ENCODE data around the gene MSANTD1. TPM values are rescaled to one million over a fixed set of nuclear protein-coding genes. Genes with fewer than 3 reads are reported as not detected.

Gene MSANTD1
- total RNA-seq, 2 experiments from 2014 or later: 0.24 to 0.37 TPM

DNA sequence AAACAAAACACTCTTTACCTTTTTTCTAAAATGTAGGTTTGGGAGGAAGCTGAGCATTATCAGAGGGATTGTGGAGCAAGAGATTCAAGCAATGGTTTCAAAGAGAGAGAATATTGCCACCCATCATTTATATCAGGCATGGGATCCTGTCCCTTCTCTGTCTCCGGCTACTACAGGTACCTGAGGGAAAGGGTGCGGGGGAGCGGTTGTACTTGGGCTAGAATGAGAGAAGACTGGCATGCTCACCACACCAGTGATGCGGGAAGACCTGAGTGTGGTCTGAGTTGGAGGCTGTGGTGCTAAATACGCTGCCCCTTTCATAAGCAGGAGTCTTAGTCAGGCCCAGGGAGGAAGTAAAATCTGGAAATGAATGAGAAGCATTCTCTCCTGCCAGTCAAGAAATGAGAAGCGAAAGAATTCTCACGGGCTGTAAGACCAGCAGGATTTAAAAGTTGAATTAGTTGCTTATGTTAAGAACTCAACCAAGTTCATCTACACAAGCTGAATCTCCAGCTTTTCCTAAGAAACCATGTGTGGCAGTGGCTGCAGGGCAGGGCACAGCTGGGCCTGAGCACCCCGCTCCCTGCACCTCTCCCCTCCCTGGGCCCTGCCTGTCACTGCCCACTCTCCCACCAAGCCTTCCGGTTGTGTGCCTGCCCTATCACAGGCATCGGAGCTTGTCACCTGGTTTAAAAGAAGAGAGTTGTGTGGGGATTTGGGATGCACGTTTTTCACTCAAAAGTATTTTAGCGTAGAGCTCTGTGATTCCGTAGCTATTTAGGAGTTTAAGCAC is 24.8 kb upstream of the MSANTD1 start:
- Mint-ChIP-seq H3K9me3 (no peaks in the 10 kb centered on the region), H3K36me3 (peaks cover 16% of the 10 kb centered on the region), H3K4me3 (no peak overlapping the region), H3K27ac (no peak overlapping the region), H3K4me1 (no peaks in the 10 kb centered on the region), H3K27me3 (no peaks in the 10 kb centered on the region)
- DNase-seq: no peak

GRCh38 chr4:3225071-3225850 is 23.7 kb upstream of the MSANTD1 start:
- H3K4me3 Mint-ChIP-seq: no peak overlapping the region
- DNase-seq: no peak
- no peaks in the 10 kb centered on the region for H3K27me3 Mint-ChIP-seq
- H3K36me3 Mint-ChIP-seq: peaks cover 23% of the 10 kb centered on the region
- H3K27ac Mint-ChIP-seq: no peak overlapping the region
- no peaks in the 10 kb centered on the region for H3K9me3 Mint-ChIP-seq
- no peaks in the 10 kb centered on the region for H3K4me1 Mint-ChIP-seq

GRCh38 chr4:3225936-3226335 is 23.0 kb upstream of the MSANTD1 start:
- Mint-ChIP-seq H3K27ac (no peak overlapping the region), H3K9me3 (no peaks in the 10 kb centered on the region), H3K27me3 (no peaks in the 10 kb centered on the region), H3K4me1 (no peaks in the 10 kb centered on the region), H3K36me3 (peaks cover 25% of the 10 kb centered on the region), H3K4me3 (no peak overlapping the region)
- DNase-seq: no peak

GRCh38 chr4:3226467-3226866 is 22.5 kb upstream of the MSANTD1 start:
- Mint-ChIP-seq H3K36me3 (peaks cover 28% of the 10 kb centered on the region), H3K27me3 (no peaks in the 10 kb centered on the region), H3K27ac (no peak overlapping the region)

GRCh38 chr4:3226944-3227343 is 22.0 kb upstream of the MSANTD1 start:
- Mint-ChIP-seq H3K4me1 (no peaks in the 10 kb centered on the region), H3K36me3 (peaks cover 32% of the 10 kb centered on the region), H3K4me3 (no peak overlapping the region), H3K27me3 (no peaks in the 10 kb centered on the region), H3K9me3 (no peaks in the 10 kb centered on the region), H3K27ac (no peak overlapping the region)
- no peak for DNase-seq

More at GRCh38 chr4:3226467-3226866, 22.5 kb upstream of the MSANTD1 start:
- DNase-seq: no peak
- no peak overlapping the region for H3K4me3 Mint-ChIP-seq
- H3K4me1 Mint-ChIP-seq: no peaks in the 10 kb centered on the region
- no peaks in the 10 kb centered on the region for H3K9me3 Mint-ChIP-seq

GRCh38 chr4:3227878-3228675 is 20.9 kb upstream of the MSANTD1 start:
- H3K9me3 Mint-ChIP-seq: no peaks in the 10 kb centered on the region
- H3K4me1 Mint-ChIP-seq: no peaks in the 10 kb centered on the region
- no peak overlapping the region for H3K4me3 Mint-ChIP-seq
- DNase-seq: no peak
- no peaks in the 10 kb centered on the region for H3K27me3 Mint-ChIP-seq
- H3K27ac Mint-ChIP-seq: no peak overlapping the region
- peaks cover 31% of the 10 kb centered on the region for H3K36me3 Mint-ChIP-seq

GRCh38 chr4:3228881-3229280 is 20.1 kb upstream of the MSANTD1 start:
- H3K27me3 Mint-ChIP-seq: no peaks in the 10 kb centered on the region
- no peaks in the 10 kb centered on the region for H3K9me3 Mint-ChIP-seq
- DNase-seq: no peak
- H3K4me1 Mint-ChIP-seq: no peaks in the 10 kb centered on the region
- H3K27ac Mint-ChIP-seq: no peak overlapping the region
- no peak overlapping the region for H3K4me3 Mint-ChIP-seq
- H3K36me3 Mint-ChIP-seq: peaks cover 29% of the 10 kb centered on the region

DNA sequence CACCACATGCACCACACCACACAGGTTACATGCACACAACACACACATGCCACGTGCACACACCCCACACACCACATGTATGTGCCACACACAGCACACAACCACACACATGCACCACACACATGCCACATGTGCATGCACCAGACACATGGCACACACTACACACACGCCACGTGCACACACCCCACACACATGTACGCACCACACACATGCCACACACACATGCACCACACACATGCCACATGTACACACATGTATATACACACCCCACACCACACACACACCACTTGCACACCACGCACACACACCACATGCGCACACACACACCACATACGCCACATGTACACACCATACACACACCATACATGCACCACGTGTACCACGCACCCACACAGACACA is 19.6 kb upstream of the MSANTD1 start:
- no peak overlapping the region for H3K4me3 Mint-ChIP-seq
- no peaks in the 10 kb centered on the region for H3K27me3 Mint-ChIP-seq
- H3K27ac Mint-ChIP-seq: no peak overlapping the region
- DNase-seq: no peak
- H3K4me1 Mint-ChIP-seq: no peaks in the 10 kb centered on the region
- H3K9me3 Mint-ChIP-seq: no peaks in the 10 kb centered on the region
- peaks cover 27% of the 10 kb centered on the region for H3K36me3 Mint-ChIP-seq

DNA sequence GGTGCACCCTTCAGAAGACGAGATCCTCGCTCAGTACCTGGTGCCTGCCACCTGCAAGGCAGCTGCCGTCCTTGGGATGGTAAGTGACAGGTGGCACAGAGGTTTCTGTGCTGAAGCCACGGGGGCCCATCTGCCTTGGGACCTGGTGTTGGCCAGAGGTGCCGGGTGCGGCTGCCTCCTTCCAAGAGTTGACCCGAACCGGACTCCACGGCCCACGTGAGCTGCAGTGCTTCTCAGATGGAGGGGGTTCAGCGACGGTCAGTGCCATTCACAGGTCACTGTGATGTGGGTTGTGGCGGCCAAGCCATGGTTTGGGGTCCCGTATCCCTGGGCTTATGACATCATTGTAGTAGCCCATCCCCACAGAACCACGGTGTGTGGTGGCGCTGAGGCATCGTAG is 19.0 kb upstream of the MSANTD1 start:
- Mint-ChIP-seq H3K9me3 (no peaks in the 10 kb centered on the region), H3K36me3 (peaks cover 22% of the 10 kb centered on the region), H3K4me3 (no peak overlapping the region), H3K4me1 (no peaks in the 10 kb centered on the region), H3K27ac (no peak overlapping the region), H3K27me3 (no peaks in the 10 kb centered on the region)
- no peak for DNase-seq

DNA sequence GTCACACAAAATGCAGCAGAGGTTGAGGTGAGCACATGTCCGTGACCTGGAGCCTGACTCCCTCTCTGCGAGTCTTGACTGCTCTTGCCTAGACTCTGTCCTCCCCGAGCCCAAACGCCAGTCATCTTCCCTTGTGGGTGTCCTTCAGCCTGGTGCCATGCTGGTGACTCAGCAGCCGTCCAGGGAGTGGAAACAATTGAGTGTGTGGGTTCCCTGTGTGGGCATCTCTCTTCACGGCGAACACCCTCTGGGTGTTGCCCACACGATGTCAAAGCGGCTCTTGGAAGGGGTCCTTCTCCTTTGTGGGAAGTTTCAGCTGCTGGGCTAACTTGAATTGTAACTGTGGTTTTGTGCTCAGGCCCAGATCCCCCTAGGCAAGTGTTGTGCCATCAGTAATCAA is 17.5 kb upstream of the MSANTD1 start:
- Mint-ChIP-seq H3K36me3 (peaks cover 22% of the 10 kb centered on the region), H3K27ac (no peak overlapping the region), H3K27me3 (no peaks in the 10 kb centered on the region), H3K4me1 (no peaks in the 10 kb centered on the region), H3K9me3 (no peaks in the 10 kb centered on the region), H3K4me3 (no peak overlapping the region)
- no peak for DNase-seq

GRCh38 chr4:3232001-3232400 is 17.0 kb upstream of the MSANTD1 start:
- no peak overlapping the region for H3K27ac Mint-ChIP-seq
- H3K4me1 Mint-ChIP-seq: no peaks in the 10 kb centered on the region
- DNase-seq: no peak
- H3K27me3 Mint-ChIP-seq: no peaks in the 10 kb centered on the region
- H3K36me3 Mint-ChIP-seq: peaks cover 22% of the 10 kb centered on the region
- no peak overlapping the region for H3K4me3 Mint-ChIP-seq
- H3K9me3 Mint-ChIP-seq: no peaks in the 10 kb centered on the region

- no peak overlapping the region for H3K27ac Mint-ChIP-seq
These were observed 16.1 kb upstream of the MSANTD1 start for GRCh38 chr4:3232871-3233271.

GRCh38 chr4:3233391-3234071 is 15.4 kb upstream of the MSANTD1 start:
- DNase-seq: no peak
- Mint-ChIP-seq H3K4me3 (no peak overlapping the region), H3K27me3 (no peaks in the 10 kb centered on the region), H3K27ac (no peak overlapping the region), H3K4me1 (no peaks in the 10 kb centered on the region), H3K36me3 (peaks cover 22% of the 10 kb centered on the region), H3K9me3 (no peaks in the 10 kb centered on the region)

More at GRCh38 chr4:3232871-3233271, 16.1 kb upstream of the MSANTD1 start:
- no peaks in the 10 kb centered on the region for H3K27me3 Mint-ChIP-seq
- no peak overlapping the region for H3K4me3 Mint-ChIP-seq
- H3K9me3 Mint-ChIP-seq: no peaks in the 10 kb centered on the region
- no peak for DNase-seq
- H3K4me1 Mint-ChIP-seq: no peaks in the 10 kb centered on the region
- H3K36me3 Mint-ChIP-seq: peaks cover 22% of the 10 kb centered on the region

DNA sequence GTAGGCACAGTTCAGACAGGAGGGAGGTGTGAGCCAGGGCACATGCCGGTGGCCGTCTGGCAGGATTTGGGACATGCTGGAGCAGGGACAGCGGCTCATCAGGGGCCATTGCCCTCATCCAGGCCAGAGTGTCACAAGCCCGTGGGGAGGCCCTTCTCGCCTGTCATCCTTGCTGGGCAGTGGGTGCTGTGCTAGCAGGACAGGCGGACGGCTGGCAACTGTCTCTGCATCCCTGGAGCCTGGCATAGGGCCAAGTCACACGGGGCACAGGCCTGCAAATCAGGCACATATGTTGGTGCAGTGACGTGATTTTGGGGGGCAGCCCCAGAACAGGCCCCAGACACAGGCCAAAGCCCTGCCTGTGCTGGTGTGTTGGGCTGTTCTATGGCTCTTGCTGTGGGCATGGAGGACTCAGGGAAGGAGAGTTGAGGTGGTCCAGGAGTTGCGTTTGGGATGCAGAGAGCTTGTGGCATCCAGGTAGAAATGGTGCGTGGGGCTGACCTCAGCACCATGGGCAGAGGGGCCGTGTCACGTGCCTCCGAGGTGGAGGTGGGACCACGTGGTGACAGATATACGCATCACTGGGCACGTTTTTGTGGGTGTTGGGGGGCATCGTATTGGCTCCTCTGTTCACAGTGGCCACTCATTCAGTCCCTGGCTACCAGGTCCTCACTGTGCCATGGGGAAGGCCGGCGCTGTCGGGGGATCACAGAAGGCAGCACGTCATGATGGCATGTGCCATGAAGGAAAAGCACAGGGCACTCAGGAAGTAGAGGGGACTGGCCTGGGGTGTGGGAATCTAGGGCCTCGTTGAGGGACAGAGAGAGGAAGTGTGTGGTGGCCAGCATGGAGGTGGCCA is 14.6 kb upstream of the MSANTD1 start:
- H3K27ac Mint-ChIP-seq: no peak overlapping the region
- H3K4me3 Mint-ChIP-seq: no peak overlapping the region
- DNase-seq: no peak
- no peaks in the 10 kb centered on the region for H3K9me3 Mint-ChIP-seq
- no peaks in the 10 kb centered on the region for H3K4me1 Mint-ChIP-seq
- H3K36me3 Mint-ChIP-seq: peaks cover 14% of the 10 kb centered on the region
- H3K27me3 Mint-ChIP-seq: no peaks in the 10 kb centered on the region
